Nephron (organoid): ENCODE measurements around the gene UGT2B17.
"Not testable (repeated sequence)": the region's sequence is repeated elsewhere in the genome, so short reads cannot be mapped to it uniquely, and the experiment has no call there.

Source experiments
- H3K27ac Mint-ChIP-seq, 3 experiments: 2 replicates each; pipeline ENCODE4 v1.8.0; 2020; ENCODE audit warnings: mixed read lengths in 3 of 3, mild to moderate bottlenecking in 2 of 3, moderate library complexity in 1 of 3
- H3K27me3 Mint-ChIP-seq: 2 replicates; pipeline ENCODE4 v1.8.0; 2021; ENCODE audit warnings: low read depth, mild to moderate bottlenecking, moderate library complexity, mixed read lengths
- H3K36me3 Mint-ChIP-seq: 2 replicates; pipeline ENCODE4 v1.8.0; 2020; ENCODE audit warnings: low read depth, mixed read lengths
- H3K4me1 Mint-ChIP-seq: 2 replicates; pipeline ENCODE4 v1.8.0; 2020; ENCODE audit warnings: mixed read lengths
- H3K4me3 Mint-ChIP-seq, 3 experiments: 2 replicates each; pipeline ENCODE4 v1.8.0; 2020; ENCODE audit warnings: mild to moderate bottlenecking in 3 of 3, mixed read lengths in 3 of 3, moderate library complexity in 2 of 3
- H3K9me3 Mint-ChIP-seq: 2 replicates; pipeline ENCODE4 v1.8.0; 2020; ENCODE audit warnings: mixed read lengths
- CTCF ChIP-seq, 3 experiments: fragments of 200-600 bp; sonication (generic); IDR thresholded peaks; one replicate each; pipeline ENCODE4 v1.5.0; 2021; ENCODE audit warnings: antibody characterized with exemption in 3 of 3; ENCODE audit not compliant: unreplicated experiment in 3 of 3

The UGT2B17 gene

GRCh38 chr4:68552818-68553811, 23.0 kb downstream of the UGT2B17 start:
- not testable (repeated sequence) for H3K9me3 Mint-ChIP-seq, H3K36me3 Mint-ChIP-seq, H3K27me3 Mint-ChIP-seq, H3K27ac Mint-ChIP-seq, H3K4me3 Mint-ChIP-seq, H3K4me1 Mint-ChIP-seq

- not testable (repeated sequence) for H3K4me1 Mint-ChIP-seq, H3K36me3 Mint-ChIP-seq, H3K4me3 Mint-ChIP-seq, H3K27me3 Mint-ChIP-seq, H3K9me3 Mint-ChIP-seq, H3K27ac Mint-ChIP-seq
Measured at GRCh38 chr4:68542742-68543141, 33.4 kb downstream of the UGT2B17 start.

- Mint-ChIP-seq H3K36me3 (no peaks in the 10 kb centered on the region), H3K4me1 (no peaks in the 10 kb centered on the region), H3K27me3 (no peaks in the 10 kb centered on the region), H3K9me3 (no peaks in the 10 kb centered on the region), H3K27ac (no peak overlapping the region), H3K4me3 (no peak overlapping the region)
- no peak for TF ChIP-seq CTCF (IDR thresholded peaks at IDR 0.05; ENCODE audit: unreplicated experiment in 3 of 3)
Measured at GRCh38 chr4:68536375-68536774, 39.7 kb downstream of the UGT2B17 start.

- H3K9me3 Mint-ChIP-seq = no peaks in the 10 kb centered on the region
- no peak overlapping the region for H3K4me3 Mint-ChIP-seq
- no peak for TF ChIP-seq CTCF (IDR thresholded peaks at IDR 0.05; ENCODE audit: unreplicated experiment in 3 of 3)
- H3K27me3 Mint-ChIP-seq = no peaks in the 10 kb centered on the region
- no peaks in the 10 kb centered on the region for H3K36me3 Mint-ChIP-seq
- H3K27ac Mint-ChIP-seq = no peak overlapping the region
- H3K4me1 Mint-ChIP-seq = no peaks in the 10 kb centered on the region
Measured at GRCh38 chr4:68535974-68536373, 40.1 kb downstream of the UGT2B17 start.

GRCh38 chr4:68522232-68522631, 53.9 kb downstream of the UGT2B17 start:
- not testable (repeated sequence) for H3K27me3 Mint-ChIP-seq, H3K27ac Mint-ChIP-seq, H3K4me3 Mint-ChIP-seq, H3K9me3 Mint-ChIP-seq, H3K4me1 Mint-ChIP-seq, H3K36me3 Mint-ChIP-seq

GRCh38 chr4:68520985-68521384, 55.1 kb downstream of the UGT2B17 start:
- H3K27me3 Mint-ChIP-seq = no peaks in the 10 kb centered on the region
- no peaks in the 10 kb centered on the region for H3K36me3 Mint-ChIP-seq
- H3K27ac Mint-ChIP-seq = no peak overlapping the region
- H3K4me3 Mint-ChIP-seq = no peak overlapping the region
- no peak for TF ChIP-seq CTCF (IDR thresholded peaks at IDR 0.05; ENCODE audit: unreplicated experiment in 3 of 3)
- no peaks in the 10 kb centered on the region for H3K4me1 Mint-ChIP-seq
- no peaks in the 10 kb centered on the region for H3K9me3 Mint-ChIP-seq

- H3K9me3 Mint-ChIP-seq = no peaks in the 10 kb centered on the region
- no peaks in the 10 kb centered on the region for H3K36me3 Mint-ChIP-seq
- H3K4me3 Mint-ChIP-seq = no peak overlapping the region
- TF ChIP-seq CTCF (IDR thresholded peaks at IDR 0.05; ENCODE audit: unreplicated experiment in 3 of 3) = no peak
- H3K27ac Mint-ChIP-seq = no peak overlapping the region
- H3K27me3 Mint-ChIP-seq = no peaks in the 10 kb centered on the region
- H3K4me1 Mint-ChIP-seq = no peaks in the 10 kb centered on the region
Measured at GRCh38 chr4:68518889-68519288, 57.2 kb downstream of the UGT2B17 start.

GRCh38 chr4:68505452-68505851, 70.7 kb downstream of the UGT2B17 start:
- H3K9me3 Mint-ChIP-seq, H3K4me3 Mint-ChIP-seq, H3K27ac Mint-ChIP-seq, H3K27me3 Mint-ChIP-seq, H3K4me1 Mint-ChIP-seq, H3K36me3 Mint-ChIP-seq: not testable (repeated sequence)

- not testable (repeated sequence) for H3K4me1 Mint-ChIP-seq, H3K36me3 Mint-ChIP-seq, H3K27ac Mint-ChIP-seq, H3K9me3 Mint-ChIP-seq, H3K4me3 Mint-ChIP-seq, H3K27me3 Mint-ChIP-seq
Measured at GRCh38 chr4:68504836-68505235, 71.3 kb downstream of the UGT2B17 start.

GRCh38 chr4:68503462-68503861, 72.7 kb downstream of the UGT2B17 start:
- H3K9me3 Mint-ChIP-seq, H3K27me3 Mint-ChIP-seq, H3K4me1 Mint-ChIP-seq, H3K27ac Mint-ChIP-seq, H3K36me3 Mint-ChIP-seq, H3K4me3 Mint-ChIP-seq: not testable (repeated sequence)
